ENCODE measurements around the gene IL17REL. TPM values are rescaled to one million over a fixed set of nuclear protein-coding genes. Genes with fewer than 3 reads are reported as not detected.

Gene IL17REL
- polyA plus RNA-seq (2012; ENCODE audit: insufficient read length, low read depth) = not detected

DNA sequence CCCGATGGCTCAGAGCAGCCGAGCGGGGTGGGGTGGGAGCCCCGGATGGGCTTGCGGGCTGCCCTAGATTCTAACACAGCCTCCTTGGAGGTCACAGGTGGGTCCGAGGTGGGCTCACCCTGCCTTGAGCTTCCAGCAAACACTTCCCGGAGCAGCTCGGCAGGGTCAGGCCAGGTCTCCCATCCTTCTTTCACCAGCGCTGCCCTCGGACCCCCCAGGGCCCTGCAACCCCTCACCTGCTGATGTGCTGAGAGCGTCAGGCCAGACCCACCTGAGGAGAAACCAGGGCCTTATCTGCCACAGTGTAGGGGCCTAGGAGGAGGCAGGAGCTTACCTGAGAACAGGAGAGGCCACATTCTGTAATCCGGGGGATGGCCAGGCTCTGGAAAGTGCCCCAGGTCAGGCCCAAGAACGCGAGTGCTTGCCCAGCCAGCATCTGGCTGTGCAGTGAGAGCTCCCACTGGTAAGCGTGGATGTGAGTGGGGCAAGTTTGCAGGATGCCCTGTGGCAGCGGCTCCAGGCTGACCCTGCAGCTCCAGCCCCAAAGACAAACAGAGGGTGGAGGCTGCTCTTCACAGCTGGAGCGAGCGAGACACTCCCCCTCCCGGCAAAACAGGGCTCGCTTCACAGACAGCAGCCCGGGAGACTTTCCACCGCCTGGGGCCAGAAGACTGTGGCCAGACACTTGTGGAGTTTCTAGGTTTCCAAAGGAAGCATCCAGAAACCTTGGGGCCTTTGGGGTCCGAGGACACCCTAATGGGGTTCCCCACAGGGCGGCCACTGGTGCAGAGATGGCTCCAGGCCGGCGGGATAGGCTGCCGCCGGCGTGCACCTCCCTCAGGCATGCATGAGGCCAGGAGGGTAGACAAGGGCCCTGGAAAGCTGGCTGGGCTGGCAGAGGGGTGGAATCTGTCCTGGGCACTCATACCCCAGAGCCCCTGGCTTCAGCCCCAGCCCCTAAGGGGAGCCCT, at the start of gene IL17REL:
Gene IL17REL, minus strand, starts transcription at position 555 of the 971 bp plus-strand sequence. Its CDS starts 119 bp downstream, at position 436.
- TF ChIP-seq, protein P1, sequence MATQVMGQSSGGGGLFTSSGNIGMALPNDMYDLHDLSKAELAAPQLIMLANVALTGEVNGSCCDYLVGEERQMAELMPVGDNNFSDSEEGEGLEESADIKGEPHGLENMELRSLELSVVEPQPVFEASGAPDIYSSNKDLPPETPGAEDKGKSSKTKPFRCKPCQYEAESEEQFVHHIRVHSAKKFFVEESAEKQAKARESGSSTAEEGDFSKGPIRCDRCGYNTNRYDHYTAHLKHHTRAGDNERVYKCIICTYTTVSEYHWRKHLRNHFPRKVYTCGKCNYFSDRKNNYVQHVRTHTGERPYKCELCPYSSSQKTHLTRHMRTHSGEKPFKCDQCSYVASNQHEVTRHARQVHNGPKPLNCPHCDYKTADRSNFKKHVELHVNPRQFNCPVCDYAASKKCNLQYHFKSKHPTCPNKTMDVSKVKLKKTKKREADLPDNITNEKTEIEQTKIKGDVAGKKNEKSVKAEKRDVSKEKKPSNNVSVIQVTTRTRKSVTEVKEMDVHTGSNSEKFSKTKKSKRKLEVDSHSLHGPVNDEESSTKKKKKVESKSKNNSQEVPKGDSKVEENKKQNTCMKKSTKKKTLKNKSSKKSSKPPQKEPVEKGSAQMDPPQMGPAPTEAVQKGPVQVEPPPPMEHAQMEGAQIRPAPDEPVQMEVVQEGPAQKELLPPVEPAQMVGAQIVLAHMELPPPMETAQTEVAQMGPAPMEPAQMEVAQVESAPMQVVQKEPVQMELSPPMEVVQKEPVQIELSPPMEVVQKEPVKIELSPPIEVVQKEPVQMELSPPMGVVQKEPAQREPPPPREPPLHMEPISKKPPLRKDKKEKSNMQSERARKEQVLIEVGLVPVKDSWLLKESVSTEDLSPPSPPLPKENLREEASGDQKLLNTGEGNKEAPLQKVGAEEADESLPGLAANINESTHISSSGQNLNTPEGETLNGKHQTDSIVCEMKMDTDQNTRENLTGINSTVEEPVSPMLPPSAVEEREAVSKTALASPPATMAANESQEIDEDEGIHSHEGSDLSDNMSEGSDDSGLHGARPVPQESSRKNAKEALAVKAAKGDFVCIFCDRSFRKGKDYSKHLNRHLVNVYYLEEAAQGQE (IDR thresholded peaks at IDR 0.05; ENCODE audit: insufficient read depth in 1 of 2, low read depth in 2 of 2, low read length in 2 of 2) = no peak
- TF ChIP-seq SIN3A (IDR thresholded peaks at IDR 0.05; ENCODE audit: borderline replicate concordance, insufficient read depth, low read length) (no peak), FOXP2 (optimal IDR thresholded peaks at IDR 0.05; ENCODE audit: borderline replicate concordance, extremely low read depth, extremely low read length, insufficient read depth) (no peak), TAF1 (IDR thresholded peaks at IDR 0.05; ENCODE audit: borderline replicate concordance, insufficient read depth, low read length) (no peak), POLR2AphosphoS5 (IDR thresholded peaks at IDR 0.05; ENCODE audit: low read depth, low read length) (no peak)

- TF ChIP-seq POLR2AphosphoS5 (IDR thresholded peaks at IDR 0.05; ENCODE audit: low read depth, low read length) = no peak
- TF ChIP-seq SIN3A (IDR thresholded peaks at IDR 0.05; ENCODE audit: borderline replicate concordance, insufficient read depth, low read length) = no peak
- TF ChIP-seq, protein P1 (IDR thresholded peaks at IDR 0.05; ENCODE audit: insufficient read depth in 1 of 2, low read depth in 2 of 2, low read length in 2 of 2) = no peak
- no peak for TF ChIP-seq TAF1 (IDR thresholded peaks at IDR 0.05; ENCODE audit: borderline replicate concordance, insufficient read depth, low read length)
- TF ChIP-seq FOXP2 (optimal IDR thresholded peaks at IDR 0.05; ENCODE audit: borderline replicate concordance, extremely low read depth, extremely low read length, insufficient read depth) = no peak
These were observed 49.3 kb upstream of the IL17REL start for GRCh38 chr22:50061824-50062355.

DNA sequence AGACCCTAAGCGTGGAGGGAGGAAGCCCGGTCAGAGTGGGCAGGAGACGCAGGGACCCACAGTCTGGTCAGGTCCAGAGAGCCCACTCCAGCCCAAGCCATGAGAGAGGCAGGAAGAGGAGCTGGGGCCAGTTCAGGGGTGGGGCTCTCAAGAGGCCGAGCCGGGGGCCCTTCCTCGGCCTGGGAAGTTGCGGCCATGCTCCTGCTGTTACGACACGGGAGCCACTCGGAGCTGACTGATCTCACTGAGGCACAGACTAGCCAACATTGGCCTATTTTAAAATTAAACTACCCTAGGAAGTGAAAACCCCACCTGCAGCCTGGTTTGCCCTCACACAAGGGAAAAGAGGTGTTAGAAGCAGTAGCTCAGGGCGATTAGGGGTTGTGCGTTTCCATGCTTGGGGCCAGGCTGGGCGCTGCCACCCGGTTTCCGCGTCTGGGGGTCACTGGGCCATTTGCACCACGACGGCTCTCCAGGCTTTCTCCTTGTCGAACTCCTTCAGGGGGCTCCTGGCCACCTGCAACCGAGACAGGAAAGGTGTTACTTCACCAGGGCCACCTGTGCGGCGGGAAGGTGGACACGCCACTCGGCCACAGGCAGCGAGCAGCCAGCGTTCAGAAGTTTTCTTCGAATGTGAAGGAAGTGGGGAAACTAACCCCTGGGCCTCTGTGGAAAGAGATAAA, 48.7 kb upstream of the IL17REL start:
- TF ChIP-seq, protein P1 (IDR thresholded peaks at IDR 0.05; ENCODE audit: insufficient read depth in 1 of 2, low read depth in 2 of 2, low read length in 2 of 2) = no peak
- no peak for TF ChIP-seq POLR2AphosphoS5 (IDR thresholded peaks at IDR 0.05; ENCODE audit: low read depth, low read length)
- TF ChIP-seq FOXP2 (optimal IDR thresholded peaks at IDR 0.05; ENCODE audit: borderline replicate concordance, extremely low read depth, extremely low read length, insufficient read depth) = no peak
- TF ChIP-seq SIN3A (IDR thresholded peaks at IDR 0.05; ENCODE audit: borderline replicate concordance, insufficient read depth, low read length) = no peak
- TF ChIP-seq TAF1 (IDR thresholded peaks at IDR 0.05; ENCODE audit: borderline replicate concordance, insufficient read depth, low read length) = no peak

DNA sequence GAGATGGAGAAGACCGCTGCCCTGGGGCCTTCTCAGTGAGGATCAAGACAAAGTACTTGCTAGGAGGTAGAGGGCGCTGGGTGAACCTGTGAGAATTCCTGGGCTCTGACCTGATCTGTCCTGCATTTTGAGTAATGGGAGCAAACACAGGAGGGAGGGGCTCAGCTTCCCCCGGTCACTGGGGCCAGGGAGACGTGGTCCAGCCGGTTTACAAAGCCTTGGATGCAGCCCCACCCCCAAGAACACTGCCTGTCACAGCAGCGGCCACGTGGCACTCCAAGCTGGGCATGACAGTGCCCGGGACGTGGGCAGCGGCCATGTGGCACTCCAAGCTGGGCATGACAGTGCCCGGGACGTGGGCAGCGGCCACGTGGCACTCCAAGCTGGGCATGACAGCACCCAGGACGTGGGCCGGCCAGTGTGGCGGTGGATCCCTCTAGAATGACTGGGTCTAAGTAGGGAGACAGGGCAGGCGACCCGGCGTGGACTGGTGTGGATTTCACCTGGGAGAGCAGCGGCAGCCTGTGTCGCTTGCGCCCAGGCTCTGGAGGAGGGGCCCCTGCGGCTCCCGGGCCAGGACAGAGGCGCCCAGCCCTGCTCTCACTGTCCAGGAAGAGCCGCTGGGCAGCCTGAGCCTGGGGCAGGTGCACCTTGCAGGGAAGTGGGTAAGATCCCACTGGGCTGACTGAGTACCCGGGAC, 48.0 kb upstream of the IL17REL start:
- TF ChIP-seq FOXP2 (optimal IDR thresholded peaks at IDR 0.05; ENCODE audit: borderline replicate concordance, extremely low read depth, extremely low read length, insufficient read depth) = no peak
- TF ChIP-seq, protein P1 (IDR thresholded peaks at IDR 0.05; ENCODE audit: insufficient read depth in 1 of 2, low read depth in 2 of 2, low read length in 2 of 2) = no peak
- no peak for TF ChIP-seq POLR2AphosphoS5 (IDR thresholded peaks at IDR 0.05; ENCODE audit: low read depth, low read length)
- TF ChIP-seq SIN3A (IDR thresholded peaks at IDR 0.05; ENCODE audit: borderline replicate concordance, insufficient read depth, low read length) = no peak
- no peak for TF ChIP-seq TAF1 (IDR thresholded peaks at IDR 0.05; ENCODE audit: borderline replicate concordance, insufficient read depth, low read length)

Measured in PFSK-1 (cell line).